RWPE2 (cell line): ENCODE measurements around the gene MBOAT1.

Experiments
- ATAC-seq: fragments of 200-7000 bp; cut with Tn5 transposase; 3 replicates; pipeline ENCODE4 v1.9.1; 2021; ENCODE audit warnings: low read depth
- DNase-seq: peaks from one replicate; pipeline ENCODE4 v3.0.0-alpha.2; 2020; ENCODE audit warnings: low spot score
- H3K27ac ChIP-seq: fragments of 450-650 bp; 2 replicates; pipeline ENCODE4 v1.5.1; 2017; ENCODE audit warnings: mild to moderate bottlenecking; ENCODE audit not compliant: poor library complexity, severe bottlenecking
- H3K27me3 ChIP-seq: fragments of 250-450 bp; sonication (Bioruptor Pico); 2 replicates; pipeline ENCODE4 v1.5.1; 2021; ENCODE audit warnings: mild to moderate bottlenecking, moderate library complexity; ENCODE audit not compliant: insufficient read depth, poor library complexity, severe bottlenecking
- H3K36me3 ChIP-seq: fragments of 250-450 bp; sonication (Bioruptor Pico); 2 replicates; pipeline ENCODE4 v1.5.1; 2020; ENCODE audit warnings: low read depth, mild to moderate bottlenecking, moderate library complexity
- H3K4me1 ChIP-seq: fragments of 250-450 bp; sonication (Bioruptor Pico); 2 replicates; pipeline ENCODE4 v1.5.1; 2021; ENCODE audit warnings: mild to moderate bottlenecking, moderate library complexity; ENCODE audit not compliant: insufficient read depth, poor library complexity, severe bottlenecking
- H3K4me3 ChIP-seq: fragments of 250-450 bp; sonication (Bioruptor Pico); 2 replicates; pipeline ENCODE4 v1.5.1; 2021; ENCODE audit warnings: mild to moderate bottlenecking, moderate library complexity; ENCODE audit not compliant: severe bottlenecking
- H3K9me3 ChIP-seq: fragments of 250-450 bp; sonication (Bioruptor Pico); 2 replicates; pipeline ENCODE4 v1.5.1; 2021; ENCODE audit warnings: mild to moderate bottlenecking, moderate library complexity; ENCODE audit not compliant: severe bottlenecking
- CTCF ChIP-seq: fragments of 450-650 bp; IDR thresholded peaks from one replicate; pipeline ENCODE4 v1.5.1; 2017; ENCODE audit warnings: mild to moderate bottlenecking, moderate library complexity; ENCODE audit not compliant: poor library complexity, severe bottlenecking

Gene MBOAT1

GRCh38 chr6:20204512-20204894 lies 7.8 kb downstream of the MBOAT1 start:
- ATAC-seq (no peak), DNase-seq (no peak)
- H3K27me3 ChIP-seq: no peaks in the 10 kb centered on the region
- H3K27ac ChIP-seq: peak overlapping the region; percentile 21
- no peak overlapping the region for H3K4me3 ChIP-seq
- TF ChIP-seq CTCF: no peak
- peaks cover 35% of the 10 kb centered on the region for H3K4me1 ChIP-seq
- H3K9me3 ChIP-seq: no peaks in the 10 kb centered on the region
- H3K36me3 ChIP-seq: no peaks in the 10 kb centered on the region

DNA sequence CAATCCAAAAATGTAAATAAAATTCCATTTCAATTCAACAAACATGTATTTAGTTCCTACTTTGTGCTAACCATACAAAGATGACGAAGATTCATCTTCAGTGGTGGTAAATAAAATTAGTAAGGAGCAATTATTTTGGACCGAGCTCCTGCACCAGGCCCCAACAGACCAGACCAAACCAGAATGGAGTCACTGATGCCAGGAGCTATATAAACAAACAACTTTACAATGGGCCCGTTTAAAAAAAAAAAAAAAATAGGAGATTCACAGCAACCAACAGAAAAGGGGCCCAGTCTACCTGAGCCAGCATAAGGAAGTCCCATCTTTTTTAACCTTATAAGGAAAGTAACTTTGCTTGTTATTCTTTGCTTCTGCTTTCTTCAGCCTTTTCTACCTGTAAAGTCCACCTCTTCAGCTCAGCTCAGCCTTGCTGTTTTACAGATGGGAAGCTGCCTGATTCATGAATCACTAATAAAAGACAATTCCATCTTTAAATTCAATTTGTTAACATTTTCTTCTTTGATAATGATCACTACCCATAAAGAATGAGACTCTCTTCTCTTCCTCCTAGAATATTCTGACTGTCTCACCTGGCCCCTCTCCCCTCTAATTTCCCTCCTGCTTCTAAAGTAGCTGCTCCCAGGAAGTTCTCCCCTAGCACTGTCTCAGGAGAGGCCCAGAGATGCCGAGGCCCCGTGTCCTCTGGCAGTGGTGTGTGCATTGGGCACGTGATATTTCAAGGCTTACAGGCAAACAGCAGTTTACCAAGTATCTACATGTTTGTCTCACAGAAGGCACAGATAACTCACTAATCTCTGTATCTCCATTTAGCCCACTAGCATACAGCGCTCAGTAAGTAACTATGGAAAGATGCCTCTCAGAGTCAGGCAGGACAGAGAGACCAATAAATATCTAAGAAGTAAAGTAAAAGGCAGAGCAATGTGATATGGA lies 8.4 kb downstream of the MBOAT1 start:
- peaks cover 35% of the 10 kb centered on the region for H3K4me1 ChIP-seq
- H3K4me3 ChIP-seq: no peak overlapping the region
- no peak for TF ChIP-seq CTCF
- peak overlapping the region; percentile 21 for H3K27ac ChIP-seq
- no peaks in the 10 kb centered on the region for H3K27me3 ChIP-seq
- H3K9me3 ChIP-seq: no peaks in the 10 kb centered on the region
- ATAC-seq (peak; percentile 63), DNase-seq (no peak)
- no peaks in the 10 kb centered on the region for H3K36me3 ChIP-seq

GRCh38 chr6:20202699-20203302 lies 9.5 kb downstream of the MBOAT1 start:
- no peak for TF ChIP-seq CTCF

DNA sequence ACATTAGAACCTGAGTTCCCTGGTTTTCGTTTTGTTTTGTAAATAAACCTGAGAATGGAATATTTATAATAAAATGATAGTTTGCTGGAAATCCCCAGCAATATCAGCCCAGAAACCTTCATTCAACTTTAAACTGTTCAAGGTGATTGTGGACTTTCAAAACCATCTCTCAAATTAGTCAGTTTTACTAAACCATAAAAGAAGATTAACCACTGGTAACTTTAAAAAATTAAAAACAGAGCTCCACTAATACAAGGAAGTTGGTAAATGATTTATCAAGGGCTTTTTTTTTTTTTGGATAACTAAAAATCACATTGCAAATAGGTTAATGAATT lies 10.0 kb downstream of the MBOAT1 start:
- Histone ChIP-seq H3K36me3 (no peaks in the 10 kb centered on the region), H3K27ac (peak overlapping the region; percentile 32), H3K9me3 (no peaks in the 10 kb centered on the region), H3K4me3 (no peak overlapping the region), H3K4me1 (peaks cover 35% of the 10 kb centered on the region), H3K27me3 (no peaks in the 10 kb centered on the region)
- TF ChIP-seq CTCF: no peak
- ATAC-seq (no peak), DNase-seq (no peak)

More at GRCh38 chr6:20202699-20203302, 9.5 kb downstream of the MBOAT1 start:
- ATAC-seq (no peak), DNase-seq (no peak)
- no peaks in the 10 kb centered on the region for H3K36me3 ChIP-seq
- no peaks in the 10 kb centered on the region for H3K9me3 ChIP-seq
- H3K4me1 ChIP-seq: peaks cover 35% of the 10 kb centered on the region
- H3K27me3 ChIP-seq: no peaks in the 10 kb centered on the region
- H3K27ac ChIP-seq: peak overlapping the region; percentile 32
- H3K4me3 ChIP-seq: no peak overlapping the region
